GM20000 (cell line): ENCODE measurements around the gene RPS28.

Source experiments
- DNase-seq: peaks from one replicate; pipeline ENCODE4 v3.0.0; 2012; ENCODE audit warnings: low spot score
- CTCF ChIP-seq: IDR thresholded peaks from 2 replicates; pipeline ENCODE4 v1.5.1; 2012; ENCODE audit warnings: mild to moderate bottlenecking, control low read depth; ENCODE audit errors: extremely low read depth, missing control alignments

The RPS28 gene

GRCh38 chr19:8357007-8357521 is 35.8 kb downstream of the RPS28 start:
- no peak for DNase-seq
- no peak for TF ChIP-seq CTCF

- no peak for TF ChIP-seq CTCF
- no peak for DNase-seq
These were observed 37.7 kb downstream of the RPS28 start for GRCh38 chr19:8358948-8359347.

GRCh38 chr19:8360196-8360595 is 38.9 kb downstream of the RPS28 start:
- no peak for DNase-seq
- no peak for TF ChIP-seq CTCF

GRCh38 chr19:8361921-8362793 is 40.9 kb downstream of the RPS28 start:
- TF ChIP-seq CTCF, result no peak
- no peak for DNase-seq

GRCh38 chr19:8363803-8364771 is 42.8 kb downstream of the RPS28 start, which contains the start of gene ANGPTL4:
Gene ANGPTL4, plus strand, starts transcription at chr19:8364155. Its CDS starts 167 bp downstream, at chr19:8364322.
- no peak for TF ChIP-seq CTCF
- DNase-seq, result peak; percentile 76

- no peak for TF ChIP-seq CTCF
- DNase-seq, result peak; percentile 38
These were observed 44.9 kb downstream of the RPS28 start for GRCh38 chr19:8366121-8366581.
